IMR-90 (cell line): ENCODE measurements around the gene FGF3. TPM values are rescaled to one million over a fixed set of nuclear protein-coding genes. Genes with fewer than 3 reads are reported as not detected.

Source experiments
- ATAC-seq: fragments of 200-7000 bp; cut with Tn5 transposase; 2 replicates; pipeline ENCODE4 v1.9.1; 2020; ENCODE audit warnings: low read depth, mild to moderate bottlenecking, moderate library complexity
- BruUV-seq: library from RNA; stranded (reverse); fragments of 400-500 nt; replicated peaks from 2 replicates; lab custom pipeline; 2021; lab: Mats Ljungman, UMichigan
- CTCF ChIA-PET: fragments of 300-600 bp; formaldehyde crosslinking; extraction: SDS; loops from one replicate; lab custom pipeline; 2021; ENCODE audit warnings: antibody characterized with exemption; lab: Yijun Ruan, JAX
- POLR2A ChIA-PET: fragments of 300-600 bp; sonication (Branson Sonifier 250); formaldehyde crosslinking; loops from one replicate; lab custom pipeline; 2022; ENCODE audit warnings: antibody characterized with exemption; ENCODE audit not compliant: unreplicated experiment; lab: Charles Lee
- DNase-seq: peaks from one replicate; pipeline ENCODE4 v3.0.0; 2013
- H2AFZ ChIP-seq: replicated peaks from 2 replicates; pipeline ENCODE3; 2013; ENCODE audit warnings: low read length, mild to moderate bottlenecking; ENCODE audit not compliant: poor library complexity
- H2AK5ac ChIP-seq: 2 replicates; pipeline ENCODE4 v1.6.1; 2013; ENCODE audit warnings: low read depth, low read length, inconsistent platforms
- H2AK9ac ChIP-seq: replicated peaks from 2 replicates; pipeline ENCODE3; 2013; ENCODE audit warnings: mild to moderate bottlenecking, low read depth, low read length, moderate library complexity; ENCODE audit not compliant: poor library complexity
- H2BK120ac ChIP-seq: 2 replicates; pipeline ENCODE4 v1.6.1; 2013; ENCODE audit warnings: low read depth, low read length, inconsistent platforms
- H2BK15ac ChIP-seq: 3 replicates; pipeline ENCODE4 v1.6.1; 2013; ENCODE audit warnings: low read depth, low read length, inconsistent platforms
- H2BK20ac ChIP-seq: 2 replicates; pipeline ENCODE4 v1.6.1; 2013; ENCODE audit warnings: low read depth, mild to moderate bottlenecking, inconsistent platforms, low read length, moderate library complexity
- H2BK5ac ChIP-seq: 2 replicates; pipeline ENCODE4 v1.6.1; 2013; ENCODE audit warnings: mild to moderate bottlenecking, low read depth, low read length, inconsistent platforms; ENCODE audit not compliant: poor library complexity, severe bottlenecking
- H3K14ac ChIP-seq: replicated peaks from 2 replicates; pipeline ENCODE4 v1.6.1; 2013; ENCODE audit warnings: low read depth, low read length, inconsistent platforms
- H3K18ac ChIP-seq: 2 replicates; pipeline ENCODE4 v1.6.1; 2013; ENCODE audit warnings: low read depth, low read length, control low read depth
- H3K23ac ChIP-seq: 2 replicates; pipeline ENCODE4 v1.6.1; 2013; ENCODE audit warnings: low read depth, low read length, inconsistent platforms
- H3K27ac ChIP-seq: 2 replicates; pipeline ENCODE4 v1.5.1; 2013; ENCODE audit warnings: mild to moderate bottlenecking, control low read depth, low read length; ENCODE audit not compliant: insufficient read depth
- H3K27me3 ChIP-seq: 2 replicates; pipeline ENCODE4 v1.6.1; 2013; ENCODE audit warnings: low read length; ENCODE audit not compliant: control insufficient read depth, insufficient read depth
- H3K36me3 ChIP-seq: 2 replicates; pipeline ENCODE4 v1.6.1; 2013; ENCODE audit warnings: low read length, mixed read lengths; ENCODE audit not compliant: control insufficient read depth, insufficient read depth
- H3K4ac ChIP-seq: 2 replicates; pipeline ENCODE4 v1.6.1; 2013; ENCODE audit warnings: low read depth, low read length, inconsistent platforms
- H3K4me1 ChIP-seq: 2 replicates; pipeline ENCODE4 v1.6.1; 2013; ENCODE audit warnings: low read length, mixed read lengths; ENCODE audit not compliant: control insufficient read depth, insufficient read depth
- H3K4me2 ChIP-seq: 2 replicates; pipeline ENCODE4 v1.6.1; 2013; ENCODE audit warnings: low read depth, mild to moderate bottlenecking, control low read depth, low read length, moderate library complexity
- H3K4me3 ChIP-seq: 2 replicates; pipeline ENCODE4 v1.5.1; 2013; ENCODE audit warnings: low read depth, mild to moderate bottlenecking, control low read depth, low read length, moderate library complexity; ENCODE audit not compliant: insufficient read depth
- H3K56ac ChIP-seq: 2 replicates; pipeline ENCODE4 v1.6.1; 2013; ENCODE audit warnings: low read length, inconsistent platforms; ENCODE audit not compliant: insufficient read depth; ENCODE audit errors: extremely low read depth
- H3K79me1 ChIP-seq, 2 experiments: 2 replicates each; pipeline ENCODE4 v1.6.1; 2013; ENCODE audit warnings: low read length in 2 of 2, inconsistent platforms in 1 of 2, low read depth in 1 of 2
- H3K9ac ChIP-seq: 2 replicates; pipeline ENCODE4 v1.6.1; 2013; ENCODE audit warnings: low read depth, low read length, control low read depth
- H3K9me1 ChIP-seq: 2 replicates; pipeline ENCODE4 v1.6.1; 2013; ENCODE audit warnings: low read length, inconsistent platforms; ENCODE audit not compliant: insufficient read depth
- H3K9me3 ChIP-seq: 2 replicates; pipeline ENCODE4 v1.6.1; 2013; ENCODE audit warnings: low read length; ENCODE audit not compliant: control insufficient read depth, insufficient read depth
- H4K20me1 ChIP-seq: 2 replicates; pipeline ENCODE4 v1.6.1; 2013; ENCODE audit warnings: low read length, inconsistent platforms; ENCODE audit not compliant: insufficient read depth
- H4K5ac ChIP-seq: 2 replicates; pipeline ENCODE4 v1.6.1; 2013; ENCODE audit warnings: mild to moderate bottlenecking, low read depth, low read length, control low read depth
- H4K8ac ChIP-seq, 2 experiments: 2 replicates each; pipeline ENCODE4 v1.6.1; 2013; ENCODE audit warnings: low read depth in 2 of 2, low read length in 2 of 2, control low read depth in 1 of 2, inconsistent platforms in 1 of 2
- H4K91ac ChIP-seq: 2 replicates; pipeline ENCODE4 v1.6.1; 2013; ENCODE audit warnings: low read depth, low read length, inconsistent platforms; ENCODE audit not compliant: insufficient read depth
- BHLHE40 ChIP-seq: fragments of 150-350 bp; IDR thresholded peaks from 2 replicates; pipeline ENCODE4 v1.6.1; 2016; ENCODE audit warnings: mild to moderate bottlenecking, low read depth, low read length
- MXI1 ChIP-seq: IDR thresholded peaks from 2 replicates; pipeline ENCODE4 v1.6.1; 2012; ENCODE audit warnings: low read depth, mild to moderate bottlenecking, low read length, moderate library complexity, borderline replicate concordance
- NFE2L2 ChIP-seq: fragments of 150-350 bp; IDR thresholded peaks from 2 replicates; pipeline ENCODE4 v1.6.1; 2016; ENCODE audit warnings: low read depth, mild to moderate bottlenecking, low read length
- POLR2A ChIP-seq: IDR thresholded peaks from 2 replicates; pipeline ENCODE4 v1.6.1; 2012; ENCODE audit warnings: mild to moderate bottlenecking, low read depth, low read length
- RAD21 ChIP-seq: IDR thresholded peaks from 2 replicates; pipeline ENCODE4 v1.6.1; 2012; ENCODE audit warnings: low read length, improper control_type of control experiment
- RFX5 ChIP-seq: IDR thresholded peaks from 2 replicates; pipeline ENCODE4 v1.8.0; 2012; ENCODE audit warnings: low read depth, mild to moderate bottlenecking, low read length, moderate library complexity
- WGBS, 2 experiments: methylation state at CpG; one replicate each; pipeline versions ENCODE4 v1.1.5 to v1.1.7; 2013; ENCODE audit warnings: missing lambda C conversion rate in 2 of 2; ENCODE audit not compliant: insufficient read length in 1 of 2; ENCODE audit errors: extremely low coverage in 2 of 2; 5-methylcytosine and 5-hydroxymethylcytosine counted together
- dilution Hi-C: fragments of 300-500 bp; cut with HindIII; formaldehyde crosslinking; loops from one replicate; pipeline ENCODE4 v1.14.3; 2018; ENCODE audit warnings: low sequenced_read_pairs; ENCODE audit not compliant: unreplicated experiment
- in situ Hi-C: fragments of 300-500 bp; cut with MboI; formaldehyde crosslinking; loops from 3 replicates; pipeline ENCODE4 v1.14.3; 2019; ENCODE audit warnings: low sequenced_read_pairs, inconsistent platforms, mixed read lengths
- intact Hi-C: fragments of 100-400 bp; cut with micrococcal nuclease; formaldehyde crosslinking; loops from 2 replicates; pipeline ENCODE4 v1.10.0; 2022
- polyA plus RNA-seq, 3 experiments: library from polyadenylated mRNA; depleted of rRNA; stranded (reverse); fragments of >200 nt; gene quantifications; 2 replicates each; pipeline ENCODE4 v1.2.3, GENCODE V29; 2012; ENCODE audit warnings: low replicate concordance in 1 of 3
- total RNA-seq: library from RNA; depleted of rRNA; stranded (reverse); fragments of >200 nt; gene quantifications from 2 replicates; pipeline ENCODE4 v1.2.3, GENCODE V29; 2012

FGF3 gene
- total and polyA plus RNA-seq, 2 of the 4 experiments (the other 2 are of a cell fraction): not detected

GRCh38 chr11:69787457-69787856 lies 31.8 kb downstream of the FGF3 start:
- ATAC-seq: no peak
- H2BK15ac ChIP-seq: no peak overlapping the region
- H3K23ac ChIP-seq: no peak overlapping the region
- H2AK9ac ChIP-seq: no peak overlapping the region
- H4K5ac ChIP-seq: no peak overlapping the region
- H4K91ac ChIP-seq: no peak overlapping the region
- no peaks in the 10 kb centered on the region for H3K9me3 ChIP-seq
- no peak overlapping the region for H3K4me3 ChIP-seq
- in situ Hi-C loops (no loop called here), intact Hi-C loops (no loop called here), dilution Hi-C loops (no loop called here)
- H3K4ac ChIP-seq: no peak overlapping the region
- no peaks in the 10 kb centered on the region for H4K20me1 ChIP-seq
- H2BK5ac ChIP-seq: no peak overlapping the region
- no peak overlapping the region for H3K4me2 ChIP-seq
- BruUV-seq: no TSS peak
- H3K27me3 ChIP-seq: peaks cover 51% of the 10 kb centered on the region
- no peak for TF ChIP-seq RFX5
- TF ChIP-seq POLR2A: no peak
- no peak for TF ChIP-seq RAD21
- no peak for TF ChIP-seq NFE2L2
- no peak for TF ChIP-seq BHLHE40
- no peak for TF ChIP-seq MXI1
- no peak overlapping the region for H2AFZ ChIP-seq
- 40% methylated on average over 1 of the region's 4 CpGs; no CpG with 5 or more reads in 1 of the 2 experiments for WGBS, 2 experiments
- no peak overlapping the region for H3K14ac ChIP-seq
- no peak overlapping the region for H3K56ac ChIP-seq
- no peak for DNase-seq
- H3K27ac ChIP-seq: no peak overlapping the region
- H3K4me1 ChIP-seq: peaks cover 2% of the 10 kb centered on the region; the same call in 1 of the 2 replicates
- H2BK20ac ChIP-seq: no peak overlapping the region
- H3K18ac ChIP-seq: no peak overlapping the region
- H3K36me3 ChIP-seq: no peaks in the 10 kb centered on the region
- H3K79me1 ChIP-seq: no peaks in the 10 kb centered on the region
- no peak overlapping the region for H4K8ac ChIP-seq
- H2AK5ac ChIP-seq: no peak overlapping the region
- H2BK120ac ChIP-seq: no peak overlapping the region
- POLR2A ChIA-PET: no interaction called here
- no peaks in the 10 kb centered on the region for H3K9me1 ChIP-seq
- H3K9ac ChIP-seq: no peak overlapping the region
- CTCF ChIA-PET: no interaction called here
